Memory B cell (primary cell): ENCODE results near the gene MAPK8IP3.
"Not testable (repeated sequence)": the region's sequence is repeated elsewhere in the genome, so short reads cannot be mapped to it uniquely, and the experiment has no call there.

Experiments
- ATAC-seq: fragments of 150-1000 bp; cut with Tn5 transposase; 2 replicates; pipeline ENCODE4 v1.10.0; 2021; ENCODE audit warnings: low read depth, mild to moderate bottlenecking, moderate library complexity
- DNase-seq, 2 donors: peaks; one replicate each; pipeline ENCODE4 v3.0.0; 2022; ENCODE audit warnings: low spot score in 2 of 2
- H3K27ac Mint-ChIP-seq: one replicate; pipeline ENCODE4 v1.8.0; 2022; ENCODE audit warnings: mild to moderate bottlenecking, moderate library complexity, mixed read lengths
- H3K27me3 Mint-ChIP-seq: one replicate; pipeline ENCODE4 v1.8.0; 2022; ENCODE audit warnings: mixed read lengths
- H3K36me3 Mint-ChIP-seq: one replicate; pipeline ENCODE4 v1.8.0; 2022; ENCODE audit warnings: mild to moderate bottlenecking, mixed read lengths
- H3K4me1 Mint-ChIP-seq: one replicate; pipeline ENCODE4 v1.8.0; 2022; ENCODE audit warnings: mixed read lengths
- H3K4me3 Mint-ChIP-seq: one replicate; pipeline ENCODE4 v1.8.0; 2022; ENCODE audit warnings: mild to moderate bottlenecking, moderate library complexity, mixed read lengths
- H3K9me3 Mint-ChIP-seq: one replicate; pipeline ENCODE4 v1.8.0; 2022; ENCODE audit warnings: mixed read lengths

The MAPK8IP3 gene

GRCh38 chr16:1708768-1709180, 2.8 kb downstream of the MAPK8IP3 start:
- H3K27me3 Mint-ChIP-seq = no peaks in the 10 kb centered on the region
- H3K27ac Mint-ChIP-seq = no peak overlapping the region
- peaks cover 3% of the 10 kb centered on the region for H3K36me3 Mint-ChIP-seq
- no peak for ATAC-seq
- no peak overlapping the region for H3K4me3 Mint-ChIP-seq
- no peaks in the 10 kb centered on the region for H3K9me3 Mint-ChIP-seq
- peaks cover 16% of the 10 kb centered on the region for H3K4me1 Mint-ChIP-seq
- DNase-seq = no peak

DNA sequence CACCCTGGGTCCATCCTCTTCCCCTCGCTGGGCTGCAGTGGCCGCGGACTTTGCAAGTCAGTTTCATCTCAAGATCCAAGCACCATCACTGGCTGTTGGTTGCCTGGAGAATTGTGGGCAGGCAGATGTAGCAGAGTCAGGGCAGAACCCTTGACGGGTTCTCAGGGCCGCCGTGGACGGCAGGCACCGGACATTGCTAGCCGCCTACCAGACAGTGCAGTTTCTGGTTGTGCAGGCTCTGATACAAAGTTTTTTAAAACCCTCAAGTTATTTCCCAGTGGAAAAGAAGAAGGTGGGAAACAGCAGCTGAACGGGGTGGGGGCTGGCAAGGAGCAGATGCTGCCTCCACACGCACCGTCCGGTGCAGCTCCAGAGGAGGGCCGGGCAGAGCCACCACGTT, 3.4 kb downstream of the MAPK8IP3 start:
- no peak overlapping the region for H3K4me3 Mint-ChIP-seq
- H3K36me3 Mint-ChIP-seq = peaks cover 3% of the 10 kb centered on the region
- no peaks in the 10 kb centered on the region for H3K9me3 Mint-ChIP-seq
- H3K27me3 Mint-ChIP-seq = no peaks in the 10 kb centered on the region
- peaks cover 21% of the 10 kb centered on the region for H3K4me1 Mint-ChIP-seq
- DNase-seq (no peak), ATAC-seq (no peak)
- peak overlapping the region; percentile 67 for H3K27ac Mint-ChIP-seq

DNA sequence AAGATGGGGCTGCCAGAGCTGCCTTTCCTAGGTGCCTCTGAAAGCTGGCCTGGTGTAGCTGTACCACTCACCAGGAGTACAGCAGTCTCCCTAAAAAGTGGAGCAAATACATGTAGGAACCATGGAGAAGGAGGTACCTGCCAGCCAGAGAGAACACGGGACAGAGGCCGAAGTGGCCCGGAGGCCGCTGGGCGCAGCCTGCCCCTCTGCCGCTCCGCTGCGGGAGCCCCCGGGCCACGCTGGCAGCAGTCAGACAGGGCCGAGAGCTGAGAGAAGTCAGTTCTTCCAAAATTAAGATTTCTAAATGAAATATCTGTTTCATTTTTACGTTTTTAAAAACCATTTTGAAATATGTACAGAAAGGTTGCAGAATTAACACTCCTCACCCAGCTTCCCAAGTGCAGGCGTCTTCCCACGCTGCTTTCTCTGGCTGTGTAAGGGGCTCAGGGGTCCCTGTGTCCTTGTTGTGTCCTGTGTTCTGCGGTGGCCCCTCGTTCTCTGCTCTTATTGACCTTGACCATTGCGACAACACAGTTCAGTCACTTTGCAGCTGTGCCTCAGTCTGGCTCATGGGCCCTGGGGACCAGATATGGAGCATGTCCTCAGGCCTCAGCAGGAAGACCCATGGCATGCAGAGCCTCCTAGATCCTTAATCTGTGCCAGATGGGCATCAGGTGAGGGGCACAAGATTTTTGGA, 5.0 kb downstream of the MAPK8IP3 start:
- Mint-ChIP-seq H3K4me3 (no peak overlapping the region), H3K9me3 (no peaks in the 10 kb centered on the region), H3K27ac (peak overlapping the region; percentile 99), H3K36me3 (peaks cover 6% of the 10 kb centered on the region), H3K4me1 (peaks cover 29% of the 10 kb centered on the region), H3K27me3 (no peaks in the 10 kb centered on the region)
- DNase-seq (no peak), ATAC-seq (no peak)

GRCh38 chr16:1712791-1713261, 6.8 kb downstream of the MAPK8IP3 start:
- H3K4me1 Mint-ChIP-seq = peaks cover 27% of the 10 kb centered on the region
- H3K36me3 Mint-ChIP-seq = peaks cover 6% of the 10 kb centered on the region
- H3K4me3 Mint-ChIP-seq = peak overlapping the region; percentile 79
- H3K9me3 Mint-ChIP-seq = no peaks in the 10 kb centered on the region
- H3K27me3 Mint-ChIP-seq = no peaks in the 10 kb centered on the region
- no peak for DNase-seq
- H3K27ac Mint-ChIP-seq = peak overlapping the region; percentile 99
- ATAC-seq = no peak

DNA sequence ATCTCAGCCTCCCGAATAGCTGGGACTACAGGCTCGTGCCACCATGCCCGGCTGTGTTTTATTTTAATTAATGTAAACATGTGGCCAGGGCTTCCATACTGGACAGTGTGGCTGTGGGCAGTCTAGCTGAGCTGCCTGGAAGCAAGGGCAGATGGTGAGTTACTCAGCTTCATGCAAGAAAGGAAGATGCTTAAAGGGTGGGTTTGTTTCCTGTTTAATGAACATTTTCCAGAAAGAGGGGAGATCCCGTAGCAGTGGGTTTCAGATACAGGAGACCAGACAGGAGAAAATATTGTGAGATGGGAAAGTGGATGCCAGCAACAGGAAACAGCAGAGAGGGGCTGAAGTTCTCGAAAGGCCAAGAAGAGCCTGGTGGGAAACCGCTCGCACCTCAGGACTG, 7.3 kb downstream of the MAPK8IP3 start:
- Mint-ChIP-seq H3K27me3 (no peaks in the 10 kb centered on the region), H3K4me3 (peak overlapping the region; percentile 79), H3K36me3 (peaks cover 6% of the 10 kb centered on the region), H3K4me1 (peaks cover 25% of the 10 kb centered on the region), H3K27ac (peak overlapping the region; percentile 99), H3K9me3 (no peaks in the 10 kb centered on the region)
- DNase-seq (no peak), ATAC-seq (no peak)

- Mint-ChIP-seq H3K36me3 (peaks cover 6% of the 10 kb centered on the region), H3K27ac (peak overlapping the region; percentile 99), H3K9me3 (no peaks in the 10 kb centered on the region), H3K4me3 (peak overlapping the region; percentile 79), H3K4me1 (peaks cover 25% of the 10 kb centered on the region), H3K27me3 (no peaks in the 10 kb centered on the region)
- peak; percentile 89 for ATAC-seq
- DNase-seq = peak; percentile 78 to 88
Observed at GRCh38 chr16:1713933-1714332, 7.9 kb downstream of the MAPK8IP3 start.

GRCh38 chr16:1715220-1715619, 9.2 kb downstream of the MAPK8IP3 start:
- peak overlapping the region; percentile 99 for H3K27ac Mint-ChIP-seq
- H3K9me3 Mint-ChIP-seq = no peaks in the 10 kb centered on the region

GRCh38 chr16:1718236-1718635, 12.2 kb downstream of the MAPK8IP3 start:
- Mint-ChIP-seq H3K27ac (peak overlapping the region; percentile 82), H3K4me1 (peaks cover 32% of the 10 kb centered on the region)
- not testable (repeated sequence) for DNase-seq, H3K4me3 Mint-ChIP-seq, H3K9me3 Mint-ChIP-seq, H3K36me3 Mint-ChIP-seq, H3K27me3 Mint-ChIP-seq, ATAC-seq

More at GRCh38 chr16:1715220-1715619, 9.2 kb downstream of the MAPK8IP3 start:
- ATAC-seq (no peak), DNase-seq (no peak)
- Mint-ChIP-seq H3K36me3 (peaks cover 6% of the 10 kb centered on the region), H3K27me3 (no peaks in the 10 kb centered on the region), H3K4me3 (peak overlapping the region; percentile 54), H3K4me1 (peaks cover 31% of the 10 kb centered on the region)

- not testable (repeated sequence) for H3K9me3 Mint-ChIP-seq, H3K27me3 Mint-ChIP-seq, H3K36me3 Mint-ChIP-seq
- peak in 1 of 2 donors; percentile 39 for DNase-seq
- Mint-ChIP-seq H3K27ac (peak overlapping the region; percentile 82), H3K4me1 (peaks cover 26% of the 10 kb centered on the region), H3K4me3 (peak overlapping the region; percentile 49)
- ATAC-seq = peak; percentile 81
Observed at GRCh38 chr16:1719559-1720229, 13.7 kb downstream of the MAPK8IP3 start.

GRCh38 chr16:1721372-1721771, 15.4 kb downstream of the MAPK8IP3 start:
- peaks cover 2% of the 10 kb centered on the region for H3K36me3 Mint-ChIP-seq
- DNase-seq (no peak), ATAC-seq (no peak)
- no peaks in the 10 kb centered on the region for H3K27me3 Mint-ChIP-seq
- H3K9me3 Mint-ChIP-seq = no peaks in the 10 kb centered on the region
- peaks cover 21% of the 10 kb centered on the region for H3K4me1 Mint-ChIP-seq
- no peak overlapping the region for H3K27ac Mint-ChIP-seq
- no peak overlapping the region for H3K4me3 Mint-ChIP-seq

- peak; percentile 53 to 62 for DNase-seq
- ATAC-seq = peak; percentile 41
- peaks cover 10% of the 10 kb centered on the region for H3K36me3 Mint-ChIP-seq
Observed at GRCh38 chr16:1723450-1724147, 17.6 kb downstream of the MAPK8IP3 start.

GRCh38 chr16:1724491-1724890, 18.5 kb downstream of the MAPK8IP3 start:
- Mint-ChIP-seq H3K36me3 (peaks cover 16% of the 10 kb centered on the region), H3K4me3 (no peak overlapping the region), H3K9me3 (no peaks in the 10 kb centered on the region), H3K27ac (no peak overlapping the region), H3K27me3 (no peaks in the 10 kb centered on the region), H3K4me1 (peaks cover 28% of the 10 kb centered on the region)
- ATAC-seq (no peak), DNase-seq (no peak)

More at GRCh38 chr16:1723450-1724147, 17.6 kb downstream of the MAPK8IP3 start:
- Mint-ChIP-seq H3K9me3 (no peaks in the 10 kb centered on the region), H3K4me3 (peak overlapping the region; percentile 1), H3K4me1 (peaks cover 26% of the 10 kb centered on the region), H3K27me3 (no peaks in the 10 kb centered on the region), H3K27ac (peak overlapping the region; percentile 46)

GRCh38 chr16:1726661-1727502, 20.9 kb downstream of the MAPK8IP3 start:
- ATAC-seq (no peak), DNase-seq (no peak)
- H3K36me3 Mint-ChIP-seq = peaks cover 15% of the 10 kb centered on the region
- H3K27ac Mint-ChIP-seq = peak overlapping the region; percentile 7
- peaks cover 20% of the 10 kb centered on the region for H3K4me1 Mint-ChIP-seq
- no peaks in the 10 kb centered on the region for H3K27me3 Mint-ChIP-seq
- no peak overlapping the region for H3K4me3 Mint-ChIP-seq
- no peaks in the 10 kb centered on the region for H3K9me3 Mint-ChIP-seq
